Colonic mucosa (tissue), 4 donors: Measurements from ENCODE around the gene LHX2. TPM values are rescaled to one million over a fixed set of nuclear protein-coding genes. Genes with fewer than 3 reads are reported as not detected.

Experiments used
- DNase-seq: peaks from one replicate; pipeline ENCODE4 v3.0.0-alpha.2; 2020
- H3K27ac ChIP-seq: fragments of 200-600 bp; one replicate; pipeline ENCODE4 v1.8.0; 2021
- H3K27me3 ChIP-seq: fragments of 200-600 bp; one replicate; pipeline ENCODE4 v1.8.0; 2021
- H3K36me3 ChIP-seq: fragments of 200-600 bp; one replicate; pipeline ENCODE4 v1.8.0; 2021
- H3K4me1 ChIP-seq: fragments of 200-600 bp; one replicate; pipeline ENCODE4 v1.8.0; 2021; ENCODE audit warnings: mild to moderate bottlenecking
- H3K4me3 ChIP-seq: fragments of 200-600 bp; one replicate; pipeline ENCODE4 v1.8.0; 2021
- H3K9ac ChIP-seq, 2 donors: one replicate each; pipeline ENCODE4 v1.7.0; 2013; ENCODE audit warnings: control low read depth in 2 of 2, low read depth in 2 of 2, low read length in 2 of 2
- H3K9me3 ChIP-seq: fragments of 200-600 bp; one replicate; pipeline ENCODE4 v1.8.0; 2021
- intact Hi-C: fragments of 100-400 bp; cut with DNase I; formaldehyde crosslinking; loops from one replicate; pipeline ENCODE4 v1.14.1; 2022
- total RNA-seq, 2 donors: library from RNA; stranded (reverse); fragmentation: NEBNext Ultra II Directional in 1 of 2; extraction: Animal tissue kit (Norgen Biotek cat#: 25700) in 1 of 2; gene quantifications; one replicate each; pipeline ENCODE4 v1.2.1, GENCODE V29; 2021
- TF ChIP-seq, protein P1 (sequence below): fragments of 200-600 bp; IDR thresholded peaks from one replicate; pipeline ENCODE4 v1.8.0; 2022; ENCODE audit warnings: antibody characterized with exemption, mild to moderate bottlenecking
- donor health status: healthy.
- donor health status: DM: no; HTN: no; CAD: no.
- donor health status: DM: no; HTN: no; CAD: no.

LHX2 gene
- total RNA-seq, 2 donors from 2014 or later, result 0.10 TPM; not detected in 1

- TF ChIP-seq, protein P1, sequence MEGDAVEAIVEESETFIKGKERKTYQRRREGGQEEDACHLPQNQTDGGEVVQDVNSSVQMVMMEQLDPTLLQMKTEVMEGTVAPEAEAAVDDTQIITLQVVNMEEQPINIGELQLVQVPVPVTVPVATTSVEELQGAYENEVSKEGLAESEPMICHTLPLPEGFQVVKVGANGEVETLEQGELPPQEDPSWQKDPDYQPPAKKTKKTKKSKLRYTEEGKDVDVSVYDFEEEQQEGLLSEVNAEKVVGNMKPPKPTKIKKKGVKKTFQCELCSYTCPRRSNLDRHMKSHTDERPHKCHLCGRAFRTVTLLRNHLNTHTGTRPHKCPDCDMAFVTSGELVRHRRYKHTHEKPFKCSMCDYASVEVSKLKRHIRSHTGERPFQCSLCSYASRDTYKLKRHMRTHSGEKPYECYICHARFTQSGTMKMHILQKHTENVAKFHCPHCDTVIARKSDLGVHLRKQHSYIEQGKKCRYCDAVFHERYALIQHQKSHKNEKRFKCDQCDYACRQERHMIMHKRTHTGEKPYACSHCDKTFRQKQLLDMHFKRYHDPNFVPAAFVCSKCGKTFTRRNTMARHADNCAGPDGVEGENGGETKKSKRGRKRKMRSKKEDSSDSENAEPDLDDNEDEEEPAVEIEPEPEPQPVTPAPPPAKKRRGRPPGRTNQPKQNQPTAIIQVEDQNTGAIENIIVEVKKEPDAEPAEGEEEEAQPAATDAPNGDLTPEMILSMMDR, result no peak
- H3K9ac ChIP-seq, result no peak overlapping the region
- DNase-seq, result no peak
- peaks cover 98% of the 10 kb centered on the region for H3K27me3 ChIP-seq
- no peak overlapping the region for H3K27ac ChIP-seq
- intact Hi-C loops, result no loop called here
- H3K9me3 ChIP-seq, result no peaks in the 10 kb centered on the region
- peaks cover 12% of the 10 kb centered on the region for H3K4me1 ChIP-seq
- H3K4me3 ChIP-seq, result no peak overlapping the region
- H3K36me3 ChIP-seq, result no peaks in the 10 kb centered on the region
These were observed 2.7 kb upstream of the LHX2 start for GRCh38 chr9:124008694-124009530.

- Histone ChIP-seq H3K36me3 (no peaks in the 10 kb centered on the region), H3K4me1 (peaks cover 12% of the 10 kb centered on the region), H3K4me3 (no peak overlapping the region), H3K27me3 (peaks cover 98% of the 10 kb centered on the region), H3K9me3 (no peaks in the 10 kb centered on the region), H3K27ac (no peak overlapping the region), H3K9ac (no peak overlapping the region)
- TF ChIP-seq, protein P1, result no peak
- intact Hi-C loops, result no loop called here
- no peak for DNase-seq
These were observed 1.9 kb upstream of the LHX2 start for GRCh38 chr9:124009531-124010217.

DNA sequence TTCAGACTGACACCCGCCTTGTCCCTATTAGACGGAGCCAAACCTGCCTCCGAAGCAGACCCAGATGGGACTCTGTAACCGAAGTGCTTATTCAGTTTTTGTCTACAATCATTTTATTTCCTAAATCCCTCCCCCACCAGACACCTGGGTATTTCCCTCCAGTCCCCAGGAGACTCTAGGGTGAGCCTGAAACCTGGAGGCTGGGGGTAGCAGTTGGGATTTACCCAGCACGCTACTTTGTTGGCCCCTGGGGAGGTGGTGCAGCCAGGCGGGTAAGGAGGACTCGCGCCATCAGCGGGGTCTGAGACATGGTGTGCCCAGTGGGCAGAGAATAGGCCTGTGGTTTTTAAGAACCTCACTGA, 1.3 kb upstream of the LHX2 start:
- peaks cover 12% of the 10 kb centered on the region for H3K4me1 ChIP-seq
- H3K27me3 ChIP-seq, result peaks cover 98% of the 10 kb centered on the region
- no peak for DNase-seq
- H3K9me3 ChIP-seq, result no peaks in the 10 kb centered on the region
- TF ChIP-seq, protein P1, result no peak
- no peak overlapping the region for H3K9ac ChIP-seq
- intact Hi-C loops, result no loop called here
- H3K4me3 ChIP-seq, result no peak overlapping the region
- no peak overlapping the region for H3K27ac ChIP-seq
- H3K36me3 ChIP-seq, result no peaks in the 10 kb centered on the region

GRCh38 chr9:124010665-124011321, 775 bp upstream of the LHX2 start:
- DNase-seq, result no peak
- peaks cover 12% of the 10 kb centered on the region for H3K4me1 ChIP-seq
- H3K9me3 ChIP-seq, result no peaks in the 10 kb centered on the region
- H3K9ac ChIP-seq, result no peak overlapping the region
- peak overlapping the region; percentile 20 for H3K4me3 ChIP-seq
- intact Hi-C loops, result no loop called here
- no peak overlapping the region for H3K27ac ChIP-seq
- H3K27me3 ChIP-seq, result peaks cover 98% of the 10 kb centered on the region
- TF ChIP-seq, protein P1, result no peak
- H3K36me3 ChIP-seq, result no peaks in the 10 kb centered on the region

GRCh38 chr9:124012368-124013301, 1.1 kb downstream of the LHX2 start:
- H3K27ac ChIP-seq, result no peak overlapping the region

More at GRCh38 chr9:124012368-124013301, 1.1 kb downstream of the LHX2 start:
- no peak for DNase-seq
- Histone ChIP-seq H3K4me3 (peak overlapping the region; percentile 12), H3K4me1 (peaks cover 19% of the 10 kb centered on the region), H3K9ac (no peak overlapping the region), H3K9me3 (no peaks in the 10 kb centered on the region), H3K27me3 (peaks cover 100% of the 10 kb centered on the region), H3K36me3 (no peaks in the 10 kb centered on the region)
- TF ChIP-seq, protein P1, result no peak
- intact Hi-C loops, result no loop called here
